Ascending aorta (tissue), 2 donors: Measurements from ENCODE around the gene C5orf34. TPM values are rescaled to one million over a fixed set of nuclear protein-coding genes. Genes with fewer than 3 reads are reported as not detected.
"Not testable (repeated sequence)": the region's sequence is repeated elsewhere in the genome, so short reads cannot be mapped to it uniquely, and the experiment has no call there.

ENCODE experiments used
- DNase-seq, 2 donors: peaks; one replicate each; pipeline ENCODE4 v3.0.0-alpha.2; 2019; ENCODE audit warnings: low spot score in 2 of 2
- H3K27ac ChIP-seq, 2 donors: fragments of 200-600 bp; sonication (generic); one replicate each; pipeline ENCODE4 v1.5.1; 2016 to 2017; ENCODE audit warnings: mild to moderate bottlenecking in 1 of 2
- H3K27me3 ChIP-seq: fragments of 200-600 bp; sonication (generic); one replicate; pipeline ENCODE4 v1.5.1; 2017
- H3K36me3 ChIP-seq, 2 donors: fragments of 200-600 bp; sonication (generic); one replicate each; pipeline ENCODE4 v1.5.1; 2016
- H3K4me1 ChIP-seq, 2 donors: fragments of 200-600 bp; sonication (generic); one replicate each; pipeline ENCODE4 v1.5.1; 2016 to 2017; ENCODE audit warnings: mild to moderate bottlenecking in 1 of 2
- H3K4me3 ChIP-seq, 2 donors: fragments of 200-600 bp; sonication (generic); one replicate each; pipeline ENCODE4 v1.5.1; 2016 to 2017; ENCODE audit warnings: mild to moderate bottlenecking in 1 of 2
- H3K9me3 ChIP-seq, 2 donors: fragments of 200-600 bp; sonication (generic); one replicate each; pipeline ENCODE4 v1.5.1; 2016
- CTCF ChIP-seq, 3 experiments: fragments of 200-600 bp in 2 of 3; fragments of 450-650 bp in 1 of 3; sonication (generic) in 2 of 3; IDR thresholded peaks; one replicate each; pipeline ENCODE4 v1.5.1; 2016 to 2019; ENCODE audit warnings: antibody characterized with exemption in 3 of 3, mild to moderate bottlenecking in 1 of 3, moderate library complexity in 1 of 3
- intact Hi-C: fragments of 100-400 bp; cut with DNase I; formaldehyde crosslinking; loops from one replicate; pipeline ENCODE4 v1.15.1; 2023
- total RNA-seq: library from RNA; depleted of rRNA; stranded (reverse); fragments of >200 nt; gene quantifications from one replicate; pipeline ENCODE4 v1.1.0, GENCODE V29; 2016

The C5orf34 gene
- total RNA-seq, 1 donor from 2014 or later: not detected

- no peak for TF ChIP-seq CTCF (IDR thresholded peaks at IDR 0.05)
- DNase-seq: no peak
- Histone ChIP-seq H3K4me3 (no peak overlapping the region), H3K27ac (no peak overlapping the region), H3K4me1 (no peaks in the 10 kb centered on the region), H3K27me3 (no peaks in the 10 kb centered on the region), H3K36me3 (peaks cover 0 to 29% of the 10 kb centered on the region in 2 donors), H3K9me3 (peaks cover 11 to 36% of the 10 kb centered on the region in 2 donors)
- intact Hi-C loops: no loop called here
Observed at GRCh38 chr5:43467100-43467499, 47.8 kb downstream of the C5orf34 start.

- H3K27me3 ChIP-seq, DNase-seq, H3K27ac ChIP-seq, H3K4me3 ChIP-seq, intact Hi-C loops, H3K4me1 ChIP-seq: not testable (repeated sequence)
- H3K36me3 ChIP-seq: peaks cover 0 to 25% of the 10 kb centered on the region in 2 donors
- H3K9me3 ChIP-seq: peaks cover 15 to 32% of the 10 kb centered on the region in 2 donors
Observed at GRCh38 chr5:43465455-43465854, 49.5 kb downstream of the C5orf34 start.

GRCh38 chr5:43461066-43461465 lies 53.9 kb downstream of the C5orf34 start:
- no peak for DNase-seq
- no peak for TF ChIP-seq CTCF (IDR thresholded peaks at IDR 0.05)
- Histone ChIP-seq H3K4me1 (no peaks in the 10 kb centered on the region), H3K4me3 (no peak overlapping the region), H3K36me3 (peaks cover 0 to 12% of the 10 kb centered on the region in 2 donors), H3K27me3 (no peaks in the 10 kb centered on the region), H3K27ac (no peak overlapping the region), H3K9me3 (peaks cover 11 to 42% of the 10 kb centered on the region in 2 donors)
- intact Hi-C loops: no loop called here

GRCh38 chr5:43456556-43456955 lies 58.4 kb downstream of the C5orf34 start:
- intact Hi-C loops: no loop called here
- Histone ChIP-seq H3K27me3 (no peaks in the 10 kb centered on the region), H3K9me3 (peaks cover 9 to 45% of the 10 kb centered on the region in 2 donors), H3K4me1 (no peaks in the 10 kb centered on the region), H3K27ac (no peak overlapping the region), H3K4me3 (no peak overlapping the region), H3K36me3 (peaks cover 0 to 25% of the 10 kb centered on the region in 2 donors)
- no peak for TF ChIP-seq CTCF (IDR thresholded peaks at IDR 0.05)
- DNase-seq: no peak

GRCh38 chr5:43441575-43441974 lies 73.4 kb downstream of the C5orf34 start:
- H3K27ac ChIP-seq, H3K27me3 ChIP-seq, H3K4me1 ChIP-seq, intact Hi-C loops, DNase-seq, H3K4me3 ChIP-seq: not testable (repeated sequence)
- Histone ChIP-seq H3K36me3 (peaks cover 18 to 39% of the 10 kb centered on the region in 2 donors), H3K9me3 (peaks cover 4 to 91% of the 10 kb centered on the region in 2 donors)

- no peak for TF ChIP-seq CTCF (IDR thresholded peaks at IDR 0.05)
- Histone ChIP-seq H3K4me3 (no peak overlapping the region), H3K27ac (no peak overlapping the region), H3K27me3 (no peaks in the 10 kb centered on the region), H3K4me1 (no peaks in the 10 kb centered on the region), H3K9me3 (peaks cover 4 to 47% of the 10 kb centered on the region in 2 donors), H3K36me3 (no peaks in the 10 kb centered on the region)
- no peak for DNase-seq
- intact Hi-C loops: no loop called here
Observed at GRCh38 chr5:43437062-43437660, 77.8 kb downstream of the C5orf34 start.

Other genes starting within 250 kb of the C5orf34 start
- gene HMGCS1, start 201.7 kb downstream of the C5orf34 start, total RNA-seq: 36.5 TPM
- not detected for gene CCL28, start 102.8 kb downstream of the C5orf34 start, total RNA-seq
- gene TMEM267, start 31.3 kb downstream of the C5orf34 start, total RNA-seq: 3.7 TPM
- gene PAIP1, start 41.9 kb upstream of the C5orf34 start, total RNA-seq: 93.6 TPM
- gene NNT, start 88.0 kb upstream of the C5orf34 start, total RNA-seq: 13.3 TPM